H9 (cell line): ENCODE measurements around the gene DENND6B. TPM values are rescaled to one million over a fixed set of nuclear protein-coding genes. Genes with fewer than 3 reads are reported as not detected.

Experiments used
- DNase-seq: peaks from one replicate; pipeline ENCODE4 v3.0.0-alpha.2; 2017
- H2AFZ ChIP-seq: one replicate; pipeline ENCODE4 v1.6.1; 2013; ENCODE audit warnings: mild to moderate bottlenecking, low read length, control low read depth, moderate library complexity
- H2AK5ac ChIP-seq: 2 replicates; pipeline ENCODE4 v1.6.1; 2013; ENCODE audit warnings: low read length, control low read depth, mixed read lengths; ENCODE audit not compliant: insufficient read length
- H2BK120ac ChIP-seq: one replicate; pipeline ENCODE4 v1.6.1; 2013; ENCODE audit warnings: low read depth, mild to moderate bottlenecking, low read length, control low read depth, inconsistent platforms; ENCODE audit not compliant: poor library complexity, severe bottlenecking
- H2BK12ac ChIP-seq: 2 replicates; pipeline ENCODE4 v1.6.1; 2013; ENCODE audit warnings: low read length, control low read depth, mixed read lengths, low read depth; ENCODE audit not compliant: insufficient read length
- H2BK15ac ChIP-seq: 2 replicates; pipeline ENCODE4 v1.6.1; 2013; ENCODE audit warnings: low read depth, low read length, control low read depth
- H2BK20ac ChIP-seq: one replicate; pipeline ENCODE4 v1.6.1; 2013; ENCODE audit warnings: low read depth, mild to moderate bottlenecking, low read length, control low read depth, inconsistent platforms; ENCODE audit not compliant: poor library complexity, severe bottlenecking
- H2BK5ac ChIP-seq: 2 replicates; pipeline ENCODE4 v1.6.1; 2013; ENCODE audit warnings: low read length, control low read depth, mixed read lengths; ENCODE audit not compliant: insufficient read length
- H3K14ac ChIP-seq: 2 replicates; pipeline ENCODE4 v1.6.1; 2013; ENCODE audit warnings: low read length, control low read depth; ENCODE audit not compliant: insufficient read depth
- H3K18ac ChIP-seq: 2 replicates; pipeline ENCODE4 v1.6.1; 2013; ENCODE audit warnings: low read depth, mild to moderate bottlenecking, mixed read lengths, low read length, control low read depth; ENCODE audit not compliant: insufficient read length
- H3K23ac ChIP-seq: 2 replicates; pipeline ENCODE4 v1.6.1; 2013; ENCODE audit warnings: low read length, control low read depth, mixed read lengths, low read depth; ENCODE audit not compliant: insufficient read length
- H3K23me2 ChIP-seq: 2 replicates; pipeline ENCODE4 v1.6.1; 2013; ENCODE audit warnings: low read depth, mild to moderate bottlenecking, mixed read lengths, low read length, control low read depth; ENCODE audit not compliant: insufficient read length, poor library complexity, severe bottlenecking
- H3K27ac ChIP-seq: 2 replicates; pipeline ENCODE4 v1.5.1; 2013; ENCODE audit warnings: low read length, control low read depth, mixed read lengths, low read depth; ENCODE audit not compliant: insufficient read length
- H3K27me3 ChIP-seq: 2 replicates; pipeline ENCODE4 v1.6.1; 2013; ENCODE audit warnings: low read length, control low read depth, inconsistent platforms; ENCODE audit not compliant: insufficient read depth
- H3K4ac ChIP-seq: 2 replicates; pipeline ENCODE4 v1.6.1; 2013; ENCODE audit warnings: low read depth, mild to moderate bottlenecking, control low read depth, inconsistent platforms, low read length, moderate library complexity
- H3K4me1 ChIP-seq: 2 replicates; pipeline ENCODE4 v1.6.1; 2013; ENCODE audit warnings: low read length, control low read depth, inconsistent platforms; ENCODE audit not compliant: insufficient read depth
- H3K4me2 ChIP-seq: 2 replicates; pipeline ENCODE4 v1.6.1; 2013; ENCODE audit warnings: low read length, control low read depth, mixed read lengths; ENCODE audit not compliant: insufficient read length, insufficient read depth
- H3K56ac ChIP-seq: 2 replicates; pipeline ENCODE4 v1.6.1; 2013; ENCODE audit warnings: low read depth, mild to moderate bottlenecking, mixed read lengths, low read length, control low read depth; ENCODE audit not compliant: insufficient read length
- H3K79me1 ChIP-seq: 2 replicates; pipeline ENCODE4 v1.6.1; 2013; ENCODE audit warnings: low read depth, mild to moderate bottlenecking, moderate library complexity, low read length, control low read depth, inconsistent platforms; ENCODE audit not compliant: insufficient read depth, poor library complexity, severe bottlenecking
- H3K79me2 ChIP-seq: 2 replicates; pipeline ENCODE4 v1.6.1; 2013; ENCODE audit warnings: low read length, control low read depth, inconsistent platforms; ENCODE audit not compliant: insufficient read depth
- H3K9ac ChIP-seq: 2 replicates; pipeline ENCODE4 v1.6.1; 2013; ENCODE audit warnings: low read length, control low read depth, mixed read lengths; ENCODE audit not compliant: insufficient read length; ENCODE audit errors: extremely low read depth
- H3K9me3 ChIP-seq: one replicate; pipeline ENCODE4 v1.6.1; 2013; ENCODE audit warnings: low read depth, low read length, inconsistent platforms; ENCODE audit not compliant: control insufficient read depth
- H3T11ph ChIP-seq: one replicate; pipeline ENCODE4 v1.6.1; 2013; ENCODE audit warnings: mild to moderate bottlenecking, low read length, control low read depth, inconsistent platforms
- H4K20me1 ChIP-seq: one replicate; pipeline ENCODE4 v1.6.1; 2013; ENCODE audit not compliant: control insufficient read depth, insufficient read length, insufficient read depth
- H4K5ac ChIP-seq: 2 replicates; pipeline ENCODE4 v1.6.1; 2013; ENCODE audit warnings: low read depth, mild to moderate bottlenecking, mixed read lengths, low read length, control low read depth; ENCODE audit not compliant: insufficient read length
- H4K8ac ChIP-seq: replicated peaks from 2 replicates; pipeline ENCODE4 v1.6.1; 2013; ENCODE audit warnings: low read length, control low read depth, mixed read lengths, low read depth; ENCODE audit not compliant: insufficient read length
- H4K91ac ChIP-seq: 2 replicates; pipeline ENCODE4 v1.6.1; 2013; ENCODE audit warnings: low read depth, mild to moderate bottlenecking, moderate library complexity, mixed read lengths, low read length, control low read depth; ENCODE audit not compliant: insufficient read length
- H3K27ac Mint-ChIP-seq, 3 experiments: 2 replicates in 2 of 3; 3 replicates in 1 of 3; pipeline ENCODE4 v1.8.0; 2020 to 2021; ENCODE audit warnings: mixed read lengths in 3 of 3, mild to moderate bottlenecking in 1 of 3, moderate library complexity in 1 of 3
- H3K27me3 Mint-ChIP-seq: 2 replicates; pipeline ENCODE4 v1.8.0; 2021; ENCODE audit warnings: low read depth, mild to moderate bottlenecking, moderate library complexity, mixed read lengths
- H3K36me3 Mint-ChIP-seq, 3 experiments: 2 replicates in 2 of 3; 3 replicates in 1 of 3; pipeline ENCODE4 v1.8.0; 2020 to 2021; ENCODE audit warnings: low read depth in 3 of 3, mixed read lengths in 3 of 3; ENCODE audit not compliant: insufficient read depth in 1 of 3
- H3K4me1 Mint-ChIP-seq, 2 experiments: 2 replicates each; pipeline ENCODE4 v1.8.0; 2020; ENCODE audit warnings: mixed read lengths in 2 of 2
- H3K4me3 Mint-ChIP-seq, 2 experiments: 2 replicates in 1 of 2; 3 replicates in 1 of 2; pipeline ENCODE4 v1.8.0; 2020 to 2021; ENCODE audit warnings: mild to moderate bottlenecking in 2 of 2, mixed read lengths in 2 of 2, moderate library complexity in 1 of 2
- H3K9me3 Mint-ChIP-seq, 2 experiments: 2 replicates in 1 of 2; 3 replicates in 1 of 2; pipeline ENCODE4 v1.8.0; 2020; ENCODE audit warnings: mild to moderate bottlenecking in 2 of 2, mixed read lengths in 2 of 2, moderate library complexity in 1 of 2
- WGBS: extraction: QIAGEN DNeasy Blood & Tissue Kit; methylation state at CpG from one replicate; pipeline ENCODE4 v1.1.7; 2013; ENCODE audit warnings: missing lambda C conversion rate, low lambda C conversion rate, mixed read lengths; ENCODE audit not compliant: insufficient read length; ENCODE audit errors: extremely low coverage; 5-methylcytosine and 5-hydroxymethylcytosine counted together
- total RNA-seq: library from RNA; stranded (reverse); gene quantifications from 2 replicates; pipeline ENCODE4 v1.2.1, GENCODE V29; 2021
- TF ChIP-seq, protein P1 (sequence below): fragments of 200-600 bp; sonication (generic); conservative IDR thresholded peaks from 3 replicates; pipeline ENCODE4 v1.8.0; 2021; ENCODE audit warnings: antibody characterized with exemption, mild to moderate bottlenecking

Gene DENND6B
- total RNA-seq, 1 experiment from 2014 or later, result 1.5 TPM

DNA sequence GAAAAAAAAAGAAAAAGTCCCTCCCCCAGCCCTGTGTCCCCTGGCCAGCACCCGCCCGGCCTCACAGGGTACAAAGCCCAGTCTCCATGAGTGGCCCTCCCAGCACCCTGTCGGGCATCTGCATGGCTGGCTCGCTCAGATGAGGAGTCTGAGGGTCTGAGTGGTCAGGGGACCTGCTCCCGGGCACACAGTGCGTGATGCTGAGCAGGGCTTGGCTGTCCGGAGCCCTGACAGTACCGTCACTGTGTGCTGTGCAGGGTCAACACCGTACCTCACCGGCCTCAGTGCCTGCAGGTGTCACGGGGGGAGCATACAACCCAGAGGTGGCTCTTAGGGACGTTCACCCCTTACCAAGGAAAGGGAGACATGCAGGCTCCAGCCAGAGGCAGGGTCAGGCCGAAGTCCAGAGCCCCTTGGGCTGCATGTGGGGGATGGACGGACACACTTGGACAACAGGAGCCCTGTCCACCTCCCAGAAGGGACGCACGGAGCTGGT is 15.8 kb downstream of the DENND6B start:
- Histone ChIP-seq H3K4me1 (no peaks in the 10 kb centered on the region; the same call in 1 of the 2 replicates), H4K8ac (no peak overlapping the region), H3K9ac (no peak overlapping the region), H4K91ac (no peak overlapping the region), H2BK20ac (no peak overlapping the region), H3K56ac (no peak overlapping the region), H4K20me1 (peaks cover 2% of the 10 kb centered on the region), H3K14ac (no peak overlapping the region; the same call in 1 of the 2 replicates), H2BK5ac (no peak overlapping the region), H4K5ac (no peak overlapping the region), H3K4me2 (no peak overlapping the region), H2BK15ac (no peak overlapping the region), H3K18ac (peak overlapping the region; percentile 29), H3K23ac (no peak overlapping the region), H3K79me2 (no peaks in the 10 kb centered on the region), H3K27me3 (no peaks in the 10 kb centered on the region), H3K4ac (no peak overlapping the region), H2AFZ (no peak overlapping the region), H2BK12ac (no peak overlapping the region), H3K23me2 (peaks cover 5% of the 10 kb centered on the region), H3K27ac (no peak overlapping the region), H3K9me3 (no peaks in the 10 kb centered on the region), H2BK120ac (no peak overlapping the region), H3K79me1 (no peaks in the 10 kb centered on the region), H2AK5ac (no peak overlapping the region), H3T11ph (no peak overlapping the region)
- H3K4me3 Mint-ChIP-seq, result no peak overlapping the region
- H3K4me1 Mint-ChIP-seq, result peaks cover 16 to 18% of the 10 kb centered on the region in 2 experiments
- TF ChIP-seq, protein P1, sequence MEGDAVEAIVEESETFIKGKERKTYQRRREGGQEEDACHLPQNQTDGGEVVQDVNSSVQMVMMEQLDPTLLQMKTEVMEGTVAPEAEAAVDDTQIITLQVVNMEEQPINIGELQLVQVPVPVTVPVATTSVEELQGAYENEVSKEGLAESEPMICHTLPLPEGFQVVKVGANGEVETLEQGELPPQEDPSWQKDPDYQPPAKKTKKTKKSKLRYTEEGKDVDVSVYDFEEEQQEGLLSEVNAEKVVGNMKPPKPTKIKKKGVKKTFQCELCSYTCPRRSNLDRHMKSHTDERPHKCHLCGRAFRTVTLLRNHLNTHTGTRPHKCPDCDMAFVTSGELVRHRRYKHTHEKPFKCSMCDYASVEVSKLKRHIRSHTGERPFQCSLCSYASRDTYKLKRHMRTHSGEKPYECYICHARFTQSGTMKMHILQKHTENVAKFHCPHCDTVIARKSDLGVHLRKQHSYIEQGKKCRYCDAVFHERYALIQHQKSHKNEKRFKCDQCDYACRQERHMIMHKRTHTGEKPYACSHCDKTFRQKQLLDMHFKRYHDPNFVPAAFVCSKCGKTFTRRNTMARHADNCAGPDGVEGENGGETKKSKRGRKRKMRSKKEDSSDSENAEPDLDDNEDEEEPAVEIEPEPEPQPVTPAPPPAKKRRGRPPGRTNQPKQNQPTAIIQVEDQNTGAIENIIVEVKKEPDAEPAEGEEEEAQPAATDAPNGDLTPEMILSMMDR, result no peak
- peaks cover 9% of the 10 kb centered on the region for H3K27me3 Mint-ChIP-seq
- no CpG with 5 or more reads among the region's 16 CpGs for WGBS
- H3K36me3 Mint-ChIP-seq, result no peaks in the 10 kb centered on the region; a peak in 1 of 7 replicates
- H3K27ac Mint-ChIP-seq, result no peak overlapping the region
- H3K9me3 Mint-ChIP-seq, result no peaks in the 10 kb centered on the region
- DNase-seq, result no peak
